Activated naive CD8-positive, alpha-beta T cell treated with anti-CD3 and anti-CD28 coated beads, Interleukin-2, amount 50 U/mL, for 16 hours (primary cell): ENCODE data around the gene RNF2.

ENCODE experiments used
- DNase-seq: peaks from one replicate; pipeline ENCODE4 v3.0.0-alpha.2; 2020; ENCODE audit warnings: low read depth, low spot score

Gene RNF2

DNA sequence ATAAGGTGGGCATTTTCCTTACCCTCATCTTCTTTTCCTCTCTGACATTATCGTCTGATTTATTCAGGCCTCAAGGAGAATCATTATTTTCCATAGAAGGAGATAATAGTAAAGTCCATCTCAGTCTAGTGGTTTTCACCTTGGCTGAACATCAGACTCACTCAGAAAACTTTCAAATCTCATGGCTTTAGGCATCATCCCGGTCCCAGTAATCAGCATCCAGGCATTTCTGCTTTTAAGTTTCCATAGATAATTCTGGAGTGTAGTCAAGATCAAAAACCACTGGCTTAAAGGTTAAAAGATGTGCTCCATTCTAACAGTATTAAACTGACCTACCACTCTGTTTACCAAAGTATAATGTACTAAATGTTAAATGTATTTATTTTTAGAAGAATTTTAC is 49.4 kb downstream of the RNF2 start:
- DNase-seq, result no peak

DNA sequence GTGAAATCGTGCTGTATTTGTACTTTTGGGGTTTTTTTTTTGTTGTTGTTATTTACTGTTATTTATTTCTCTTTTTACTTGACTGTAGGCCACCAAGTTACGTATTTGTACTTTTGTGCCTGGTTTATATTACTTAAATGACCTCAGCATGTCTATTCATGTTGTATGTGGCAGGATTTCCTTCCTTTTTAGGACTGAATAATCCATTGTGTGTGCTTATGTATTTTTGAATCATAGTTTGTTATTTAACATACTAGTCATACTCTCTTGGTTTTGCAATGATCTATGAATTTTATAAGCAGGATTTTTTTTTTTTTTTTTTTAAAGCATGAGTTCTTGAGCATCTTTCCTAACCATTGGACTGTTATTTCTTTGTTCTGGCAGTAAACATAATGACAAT is 51.2 kb downstream of the RNF2 start:
- DNase-seq, result no peak

DNA sequence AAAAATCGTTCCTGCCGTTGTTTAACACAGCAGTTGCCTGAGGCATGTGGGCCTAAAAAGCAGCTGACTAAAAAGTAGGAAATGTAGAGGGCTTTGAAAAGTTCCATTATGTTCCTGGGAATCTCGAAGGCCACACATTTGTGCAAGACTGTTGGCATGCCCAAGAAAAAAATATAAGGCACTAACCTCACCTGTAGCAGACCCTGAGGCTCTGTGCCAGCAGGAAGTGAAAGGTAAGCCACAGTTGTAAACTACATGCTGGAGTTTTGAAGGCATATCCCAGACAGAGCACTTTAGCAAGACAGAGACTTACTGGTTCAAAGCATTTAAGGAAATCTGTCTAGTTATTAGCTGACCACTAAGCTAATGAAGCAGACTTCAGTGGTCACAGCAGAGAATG is 58.7 kb downstream of the RNF2 start:
- DNase-seq, result no peak

DNA sequence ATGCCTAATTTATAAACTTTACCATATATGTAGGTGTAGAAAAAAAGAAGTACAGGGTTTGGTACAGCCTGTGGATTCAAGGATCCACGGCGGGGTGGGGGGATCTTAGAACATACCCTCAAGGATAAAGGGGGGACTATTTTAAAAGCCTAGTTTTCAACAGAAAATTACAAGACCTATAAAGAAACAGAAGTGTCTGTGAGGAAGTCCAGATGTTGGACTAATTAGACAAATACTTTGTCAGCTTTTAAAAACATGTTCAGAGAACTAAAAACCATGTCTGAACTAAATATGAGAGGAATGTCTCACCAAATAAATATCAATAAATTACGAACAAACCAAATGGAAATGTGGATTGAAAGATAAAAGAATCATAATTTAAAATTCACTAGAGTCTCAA is 59.8 kb downstream of the RNF2 start:
- no peak for DNase-seq

DNA sequence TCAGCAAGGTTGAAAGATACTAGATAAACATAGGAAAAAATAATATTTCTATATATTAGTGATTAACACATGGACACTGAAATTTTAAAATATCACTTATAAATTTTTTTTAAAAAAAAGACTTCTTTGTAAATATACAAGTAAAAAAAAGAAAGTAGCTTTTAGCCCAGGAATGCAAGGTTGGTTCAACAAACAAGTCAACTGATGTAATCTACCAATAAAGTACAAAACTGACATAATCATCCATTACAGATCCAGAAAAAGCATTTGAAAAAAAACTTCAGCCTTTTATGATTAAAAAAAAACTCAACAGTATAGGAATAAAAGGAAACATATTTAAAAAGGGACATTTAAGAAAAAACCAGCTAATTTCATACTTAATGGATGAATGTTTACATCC is 63.0 kb downstream of the RNF2 start:
- DNase-seq, result no peak

DNA sequence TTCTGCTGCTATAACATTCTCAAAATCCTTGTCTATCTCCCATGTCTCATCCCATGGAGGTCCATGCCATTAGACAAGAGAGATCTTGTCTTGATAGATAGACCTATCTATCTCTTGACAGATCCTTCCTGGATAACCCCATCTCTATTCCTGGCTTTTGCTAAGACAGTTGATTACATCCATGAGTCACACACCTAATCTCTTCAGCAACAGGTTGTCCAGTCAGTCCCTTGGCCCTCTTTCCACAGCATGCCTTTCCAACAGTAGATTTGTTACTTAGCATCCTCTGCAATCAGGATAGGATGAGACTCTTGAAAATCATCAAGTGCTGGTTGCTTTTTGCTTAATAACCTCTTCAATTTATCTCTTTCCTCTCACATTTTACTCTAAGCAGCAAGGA is 64.8 kb downstream of the RNF2 start:
- no peak for DNase-seq

DNA sequence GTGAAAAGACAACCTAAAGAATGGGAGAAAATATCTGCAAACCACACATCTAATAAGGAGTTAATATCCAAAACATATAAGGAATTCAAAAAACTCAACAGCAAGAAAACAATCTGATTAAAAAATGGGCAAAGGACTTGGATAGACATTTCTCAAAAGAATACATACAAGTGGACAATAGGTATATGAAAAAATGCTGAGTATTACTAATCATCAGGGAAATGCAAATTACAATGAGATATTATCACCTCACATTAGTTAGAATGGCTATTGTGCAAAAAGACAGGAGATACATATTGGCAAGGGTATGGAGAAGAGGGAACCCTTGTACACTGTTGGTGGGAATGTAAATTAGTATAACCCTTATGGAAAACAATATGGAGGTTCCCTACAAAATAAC is 66.5 kb downstream of the RNF2 start:
- no peak for DNase-seq

DNA sequence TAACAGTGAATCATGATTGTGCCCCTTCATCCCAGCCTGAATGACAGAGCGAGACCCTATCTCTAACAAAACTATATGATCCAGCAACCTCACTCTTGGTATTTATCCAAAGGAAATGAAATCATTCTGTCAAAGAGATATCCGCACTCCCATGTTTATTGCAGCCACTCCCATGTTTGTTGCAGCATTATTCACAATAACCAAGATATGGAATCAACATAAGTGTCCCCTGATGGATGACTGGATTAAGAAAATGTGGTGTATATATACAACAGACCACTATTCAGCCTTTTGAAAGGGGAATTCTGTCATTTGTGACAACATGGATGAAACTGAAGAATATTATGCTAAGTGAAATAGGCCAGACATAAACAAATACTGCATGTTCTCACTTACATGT is 67.0 kb downstream of the RNF2 start:
- DNase-seq, result no peak

DNA sequence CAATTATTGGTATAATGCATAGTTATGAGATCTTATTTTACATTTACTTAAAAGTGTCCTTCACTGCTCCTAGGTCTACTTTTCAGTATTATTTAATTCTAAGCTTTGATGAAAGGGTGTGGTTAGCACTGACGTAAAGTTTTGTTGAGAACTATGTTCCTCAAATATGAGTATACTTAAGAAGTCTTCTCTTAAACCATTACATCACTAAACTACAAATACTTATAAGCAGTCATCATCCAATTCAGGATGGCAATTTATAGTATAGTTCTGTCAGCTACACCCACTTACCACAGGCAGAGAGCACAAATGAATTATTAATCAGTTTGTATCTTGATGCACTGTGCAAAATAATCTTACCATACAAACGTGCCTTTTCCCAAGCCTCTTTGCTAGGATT is 84.3 kb downstream of the RNF2 start:
- no peak for DNase-seq

DNA sequence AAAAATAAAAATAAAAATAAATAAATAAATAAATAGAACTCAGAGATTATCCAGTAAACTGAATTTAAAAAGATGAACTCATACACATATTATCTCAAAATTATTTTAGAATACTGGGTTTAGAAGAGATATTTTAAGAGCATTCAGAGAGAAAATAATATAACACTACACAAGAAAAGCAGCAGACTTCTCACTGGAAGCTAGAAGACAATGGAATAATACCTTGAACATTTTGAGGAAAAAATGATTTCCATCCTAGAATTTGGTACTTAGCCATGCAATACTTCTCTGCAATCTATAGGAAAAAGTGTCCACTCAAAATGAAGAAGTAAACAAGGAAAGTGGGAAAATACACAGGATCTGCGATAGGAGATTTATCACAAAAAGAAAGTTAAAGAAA is 87.2 kb downstream of the RNF2 start:
- DNase-seq, result no peak

DNA sequence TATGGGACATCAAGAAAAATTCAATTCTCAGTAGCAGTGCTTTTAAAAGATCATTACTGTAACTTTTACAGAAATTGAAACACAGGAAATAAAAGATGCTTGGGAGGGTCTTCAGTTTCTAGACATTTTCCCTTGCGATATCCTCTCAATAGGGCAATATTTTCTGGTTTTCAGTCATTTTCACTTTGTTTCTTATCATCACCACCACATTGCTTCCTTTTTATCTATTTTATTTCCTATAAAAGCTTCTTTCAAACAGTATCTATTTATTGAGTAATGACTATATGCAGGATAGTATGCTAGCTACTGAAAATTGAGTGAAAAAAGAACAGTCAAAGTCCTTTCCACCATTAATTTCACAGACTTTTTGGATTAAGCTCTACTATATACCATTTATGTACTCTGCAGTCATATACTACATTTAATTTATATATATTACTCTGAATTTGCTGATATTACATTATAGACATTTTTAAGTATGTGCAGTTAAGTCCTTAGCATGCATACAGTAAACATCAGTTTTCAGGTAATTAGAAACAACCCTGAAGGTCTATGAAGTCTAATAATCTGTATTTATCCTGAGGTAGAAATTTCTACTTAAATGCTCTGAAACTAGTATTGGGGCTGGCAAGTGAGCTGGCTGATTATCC is 92.7 kb downstream of the RNF2 start:
- DNase-seq, result no peak

DNA sequence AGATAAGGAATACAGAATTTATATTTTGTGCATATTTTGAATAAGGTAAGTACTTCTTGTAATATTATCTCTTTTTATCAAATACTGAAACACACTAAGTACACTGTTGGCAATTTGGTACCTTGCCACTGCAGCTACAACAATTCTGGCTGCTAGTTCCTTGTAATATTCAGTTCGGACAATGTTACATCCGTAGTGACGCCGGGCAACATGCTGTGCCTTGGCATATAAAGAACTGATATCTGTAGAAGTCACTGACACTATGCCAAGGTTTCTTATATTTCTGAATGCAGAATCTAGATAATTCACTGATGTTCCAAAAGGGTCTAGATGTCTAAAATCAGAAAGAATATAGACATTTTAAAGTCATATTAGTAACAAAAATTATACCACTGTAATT is 93.9 kb downstream of the RNF2 start:
- DNase-seq, result no peak

DNA sequence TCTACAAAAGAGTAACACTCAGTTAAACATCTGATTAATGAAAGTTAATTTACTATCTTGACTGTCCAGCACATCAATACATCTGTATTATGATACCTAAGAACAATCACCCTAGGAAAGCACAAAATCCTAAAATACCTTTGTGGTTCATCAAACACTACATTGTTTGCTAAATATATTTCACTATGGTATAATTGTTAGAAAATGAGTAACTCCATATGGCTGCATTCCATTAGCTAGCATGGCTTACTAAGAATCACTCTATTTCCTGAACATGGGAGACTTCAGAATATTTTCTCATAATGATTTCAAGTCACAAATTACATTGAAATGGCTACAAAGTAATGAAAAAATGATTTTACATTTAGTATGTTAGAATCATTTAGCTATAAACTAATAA is 98.9 kb downstream of the RNF2 start:
- no peak for DNase-seq

DNA sequence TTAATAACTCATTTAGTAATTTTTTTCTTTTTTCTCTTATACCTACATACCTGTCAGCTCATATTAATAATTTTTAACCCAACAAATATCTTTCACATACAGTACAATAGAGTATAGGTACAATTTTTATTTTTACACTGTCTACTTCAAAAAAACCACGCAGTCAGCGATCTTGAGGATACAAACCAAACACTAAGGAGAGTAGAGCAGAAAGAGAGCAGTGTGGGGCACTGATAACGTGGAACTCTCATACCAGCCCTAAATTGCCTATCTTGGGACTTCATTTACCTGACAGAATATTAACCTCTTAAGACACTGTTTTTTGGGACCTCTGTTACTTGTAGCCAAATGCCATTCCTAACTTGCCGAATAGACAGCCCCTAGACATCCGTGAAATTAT is 105.9 kb downstream of the RNF2 start:
- DNase-seq, result no peak
